ENCODE data around the gene LENG9.

DNA sequence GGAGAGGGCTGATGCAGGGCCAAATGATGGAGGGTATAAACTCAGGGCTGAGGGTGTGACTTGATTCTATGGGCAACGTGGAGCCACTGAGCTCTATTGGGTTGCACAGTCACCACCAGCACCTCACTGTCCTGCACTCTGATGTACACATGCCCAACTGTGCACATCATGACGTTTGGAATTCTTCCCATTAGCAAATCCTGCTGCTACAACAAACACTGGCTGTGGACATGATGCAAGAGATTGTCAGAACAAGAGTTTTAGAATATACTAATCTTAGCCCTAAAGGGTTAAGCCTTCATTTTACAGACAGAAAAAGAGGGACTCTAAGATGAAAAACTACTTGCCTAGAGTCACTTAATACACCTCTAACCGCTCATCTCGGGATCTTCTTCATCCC, 50.7 kb downstream of the LENG9 start:
- TF ChIP-seq, protein P1, sequence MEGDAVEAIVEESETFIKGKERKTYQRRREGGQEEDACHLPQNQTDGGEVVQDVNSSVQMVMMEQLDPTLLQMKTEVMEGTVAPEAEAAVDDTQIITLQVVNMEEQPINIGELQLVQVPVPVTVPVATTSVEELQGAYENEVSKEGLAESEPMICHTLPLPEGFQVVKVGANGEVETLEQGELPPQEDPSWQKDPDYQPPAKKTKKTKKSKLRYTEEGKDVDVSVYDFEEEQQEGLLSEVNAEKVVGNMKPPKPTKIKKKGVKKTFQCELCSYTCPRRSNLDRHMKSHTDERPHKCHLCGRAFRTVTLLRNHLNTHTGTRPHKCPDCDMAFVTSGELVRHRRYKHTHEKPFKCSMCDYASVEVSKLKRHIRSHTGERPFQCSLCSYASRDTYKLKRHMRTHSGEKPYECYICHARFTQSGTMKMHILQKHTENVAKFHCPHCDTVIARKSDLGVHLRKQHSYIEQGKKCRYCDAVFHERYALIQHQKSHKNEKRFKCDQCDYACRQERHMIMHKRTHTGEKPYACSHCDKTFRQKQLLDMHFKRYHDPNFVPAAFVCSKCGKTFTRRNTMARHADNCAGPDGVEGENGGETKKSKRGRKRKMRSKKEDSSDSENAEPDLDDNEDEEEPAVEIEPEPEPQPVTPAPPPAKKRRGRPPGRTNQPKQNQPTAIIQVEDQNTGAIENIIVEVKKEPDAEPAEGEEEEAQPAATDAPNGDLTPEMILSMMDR (IDR thresholded peaks at IDR 0.05): no peak
- TF ChIP-seq POLR2A (IDR thresholded peaks at IDR 0.05): no peak

All from lower leg skin (tissue), 3 donors.